SK-N-SH (cell line): ENCODE results near the gene TBK1. TPM values are rescaled to one million over a fixed set of nuclear protein-coding genes. Genes with fewer than 3 reads are reported as not detected.

Experiments
- CTCF ChIA-PET: fragments of 300-600, 350-600 bp; formaldehyde crosslinking; extraction: SDS; loops from one replicate; lab custom pipeline; 2021; lab: Yijun Ruan, JAX
- POLR2A ChIA-PET: fragments of 350-600 bp; sonication (Branson Sonifier 250); formaldehyde crosslinking; extraction: SDS; loops from one replicate; lab custom pipeline; 2020; ENCODE audit warnings: antibody characterized with exemption, inconsistent platforms; lab: Yijun Ruan, JAX
- DNase-seq: peaks from one replicate; pipeline ENCODE4 v3.0.0; 2012
- H2AFZ ChIP-seq: fragments of 200-600 bp; sonication (generic); 2 replicates; pipeline ENCODE4 v1.8.1; 2016; ENCODE audit warnings: antibody characterized with exemption, mild to moderate bottlenecking, low read depth
- H3F3A ChIP-seq: fragments of 200-600 bp; sonication (generic); replicated peaks from 2 replicates; pipeline ENCODE3; 2016; ENCODE audit warnings: antibody characterized with exemption, mild to moderate bottlenecking; ENCODE audit not compliant: insufficient read depth
- H3K27ac ChIP-seq, 2 experiments: fragments of 200-500 bp in 1 of 2; fragments of 200-600 bp in 1 of 2; sonication (Bioruptor generic) in 1 of 2; sonication (generic), shearing (Covaris generic) in 1 of 2; 2 replicates each; pipeline versions ENCODE4 v1.5.1 to v1.6.1; 2014 to 2016; ENCODE audit warnings: low read depth in 2 of 2, inconsistent platforms in 1 of 2, low read length in 1 of 2, mild to moderate bottlenecking in 1 of 2, mixed read lengths in 1 of 2
- H3K27me3 ChIP-seq: fragments of 200-600 bp; sonication (generic), shearing (Covaris generic); 2 replicates; pipeline ENCODE4 v1.6.1; 2016; ENCODE audit warnings: mixed run types; ENCODE audit not compliant: insufficient read depth
- H3K36me3 ChIP-seq, 2 experiments: fragments of 200-500 bp in 1 of 2; fragments of 200-600 bp in 1 of 2; sonication (Bioruptor generic) in 1 of 2; sonication (generic) in 1 of 2; replicated peaks in 1 of 2; 2 replicates each; pipeline versions ENCODE3 to v1.5.1; 2014 to 2016; ENCODE audit warnings: low read length in 1 of 2, mild to moderate bottlenecking in 1 of 2; ENCODE audit not compliant: insufficient read depth in 2 of 2, control insufficient read depth in 1 of 2
- H3K4me1 ChIP-seq, 2 experiments: fragments of 200-500 bp in 1 of 2; fragments of 200-600 bp in 1 of 2; sonication (Bioruptor generic) in 1 of 2; sonication (generic), shearing (Covaris generic) in 1 of 2; 2 replicates each; pipeline versions ENCODE4 v1.5.1 to v1.6.1; 2014 to 2016; ENCODE audit warnings: low read depth in 1 of 2, low read length in 1 of 2, mixed run types in 1 of 2; ENCODE audit not compliant: insufficient read depth in 2 of 2, control insufficient read depth in 1 of 2
- H3K4me2 ChIP-seq: fragments of 200-600 bp; sonication (generic), shearing (Covaris generic); 2 replicates; pipeline ENCODE4 v1.6.1; 2017; ENCODE audit warnings: mixed run types
- H3K4me3 ChIP-seq, 2 experiments: fragments of 200-500 bp in 1 of 2; fragments of 200-600 bp in 1 of 2; sonication (Bioruptor generic) in 1 of 2; sonication (generic), shearing (Covaris generic) in 1 of 2; 2 replicates each; pipeline versions ENCODE4 v1.5.1 to v1.8.1; 2014 to 2016; ENCODE audit warnings: low read depth in 2 of 2, inconsistent platforms in 1 of 2, low read length in 1 of 2, mild to moderate bottlenecking in 1 of 2, mixed read lengths in 1 of 2, moderate library complexity in 1 of 2
- H3K79me2 ChIP-seq: fragments of 200-600 bp; sonication (generic); 2 replicates; pipeline ENCODE4 v1.8.1; 2017; ENCODE audit warnings: mild to moderate bottlenecking; ENCODE audit not compliant: insufficient read depth
- H3K9ac ChIP-seq: fragments of 200-600 bp; sonication (generic); 2 replicates; pipeline ENCODE4 v1.6.1; 2017; ENCODE audit warnings: mixed run types
- H3K9me2 ChIP-seq: fragments of 200-600 bp; sonication (generic); 2 replicates; pipeline ENCODE4 v1.6.1; 2017; ENCODE audit warnings: mixed run types
- H3K9me3 ChIP-seq: fragments of 200-600 bp; sonication (generic); 2 replicates; pipeline ENCODE4 v1.6.1; 2017; ENCODE audit warnings: mixed run types, mild to moderate bottlenecking, moderate library complexity
- H4K20me1 ChIP-seq: fragments of 200-600 bp; sonication (generic); 2 replicates; pipeline ENCODE4 v1.6.1; 2017; ENCODE audit warnings: mild to moderate bottlenecking, mixed run types; ENCODE audit not compliant: insufficient read depth
- CHD2 ChIP-seq: fragments of 150-350 bp; IDR thresholded peaks from 2 replicates; pipeline ENCODE4 v1.6.1; 2018; ENCODE audit warnings: low read length; ENCODE audit not compliant: partially characterized antibody
- ELF1 ChIP-seq: IDR thresholded peaks from 2 replicates; pipeline ENCODE4 v1.4.0; 2012
- EZH2phosphoT487 ChIP-seq: fragments of 200-600 bp; sonication (generic); IDR thresholded peaks from 2 replicates; pipeline ENCODE4 v1.6.1; 2017; ENCODE audit warnings: low read depth, mixed run types, mild to moderate bottlenecking, antibody characterized with exemption, moderate library complexity, borderline replicate concordance
- FOXJ3 ChIP-seq: sonication (generic); formaldehyde crosslinking; IDR thresholded peaks from 2 replicates; pipeline ENCODE4 v1.5.1; 2020; ENCODE audit warnings: mild to moderate bottlenecking, missing genetic modification reagents
- FOXM1 ChIP-seq: IDR thresholded peaks from 2 replicates; pipeline ENCODE4 v1.4.0; 2012; ENCODE audit warnings: low read depth, mild to moderate bottlenecking
- GABPA ChIP-seq: IDR thresholded peaks from 2 replicates; pipeline ENCODE4 v1.4.0; 2012; ENCODE audit warnings: low read depth, mild to moderate bottlenecking
- GATA2 ChIP-seq: sonication (generic); formaldehyde crosslinking; IDR thresholded peaks from 2 replicates; pipeline ENCODE4 v1.5.0; 2020; ENCODE audit warnings: mild to moderate bottlenecking, missing genetic modification reagents
- IRF3 ChIP-seq: fragments of 150-350 bp; IDR thresholded peaks from 2 replicates; pipeline ENCODE4 v1.6.1; 2016; ENCODE audit warnings: mild to moderate bottlenecking, low read depth, low read length
- JUND ChIP-seq: IDR thresholded peaks from 2 replicates; pipeline ENCODE4 v1.4.0; 2012
- MXI1 ChIP-seq: IDR thresholded peaks from 2 replicates; pipeline ENCODE4 v1.6.1; 2012; ENCODE audit warnings: mild to moderate bottlenecking, low read depth, low read length, improper control_type of control experiment
- NFIC ChIP-seq: IDR thresholded peaks from 2 replicates; pipeline ENCODE4 v1.4.0; 2012; ENCODE audit warnings: borderline replicate concordance
- NRF1 ChIP-seq: IDR thresholded peaks from 2 replicates; pipeline ENCODE4 v1.6.1; 2012; ENCODE audit warnings: low read depth, mild to moderate bottlenecking, low read length
- PBX3 ChIP-seq: IDR thresholded peaks from 2 replicates; pipeline ENCODE4; 2012
- POLR2AphosphoS5 ChIP-seq: IDR thresholded peaks from 2 replicates; pipeline ENCODE4 v1.6.1; 2012; ENCODE audit warnings: low read depth, low read length
- REST ChIP-seq: IDR thresholded peaks from 2 replicates; pipeline ENCODE4 v1.6.1; 2012; ENCODE audit warnings: mild to moderate bottlenecking, low read depth, low read length, moderate library complexity
- RFX5 ChIP-seq: IDR thresholded peaks from 2 replicates; pipeline ENCODE4 v1.6.1; 2012; ENCODE audit warnings: mild to moderate bottlenecking, improper control_type of control experiment, low read length
- RXRA ChIP-seq: IDR thresholded peaks from 2 replicates; pipeline ENCODE4 v1.4.0; 2012; ENCODE audit warnings: low read depth, mild to moderate bottlenecking, borderline replicate concordance
- SIN3A ChIP-seq: IDR thresholded peaks from 2 replicates; pipeline ENCODE4 v1.6.1; 2012; ENCODE audit warnings: low read depth, mild to moderate bottlenecking, low read length, moderate library complexity, borderline replicate concordance
- SMC3 ChIP-seq: IDR thresholded peaks from 2 replicates; pipeline ENCODE4 v1.6.1; 2012; ENCODE audit warnings: low read depth, low read length, improper control_type of control experiment
- TAF1 ChIP-seq: IDR thresholded peaks from 2 replicates; pipeline ENCODE4 v1.6.1; 2012; ENCODE audit warnings: low read depth, mild to moderate bottlenecking, low read length, moderate library complexity, borderline replicate concordance
- TEAD4 ChIP-seq: IDR thresholded peaks from 2 replicates; pipeline ENCODE4 v1.4.0; 2012; ENCODE audit warnings: mild to moderate bottlenecking, borderline replicate concordance; ENCODE audit not compliant: insufficient read depth
- USF2 ChIP-seq: fragments of 150-350 bp; IDR thresholded peaks from 2 replicates; pipeline ENCODE4 v1.6.1; 2017; ENCODE audit warnings: antibody characterized with exemption, low read length, low read depth, borderline replicate concordance
- ZBTB33 ChIP-seq: IDR thresholded peaks from 2 replicates; pipeline ENCODE4 v1.4.0; 2012; ENCODE audit warnings: low read depth, borderline replicate concordance
- WGBS: methylation state at CpG from one replicate; pipeline ENCODE4 v1.1.6; 2017; ENCODE audit warnings: low lambda C conversion rate; 5-methylcytosine and 5-hydroxymethylcytosine counted together
- polyA plus RNA-seq, 3 experiments: library from polyadenylated mRNA; depleted of rRNA; stranded (reverse); fragments of >200 nt; gene quantifications; 2 replicates each; pipeline ENCODE4 v1.2.3, GENCODE V29; 2012

TBK1 gene
- polyA plus RNA-seq, 1 of the 3 experiments (the other 2 are of a cell fraction) = 8.2 TPM

- Histone ChIP-seq H3K27ac (peak within 1 kb of the TSS; percentile 95 to 99), H3K4me1 (peaks cover 3 to 14% of the 10 kb centered on the region in 2 experiments; a peak in 2 of 4 replicates), H3K4me2 (peak within 1 kb of the TSS; percentile 89), H3K36me3 (no peaks in the 10 kb centered on the region), H3K27me3 (no peaks in the 10 kb centered on the region), H2AFZ (peak within 1 kb of the TSS; percentile 97), H3K9me3 (no peaks in the 10 kb centered on the region), H4K20me1 (peaks cover 21% of the 10 kb centered on the region), H3K79me2 (peaks cover 40% of the 10 kb centered on the region), H3K4me3 (peak within 1 kb of the TSS; percentile 78 to 96), H3K9me2 (no peaks in the 10 kb centered on the region), H3F3A (peaks cover 15% of the 10 kb centered on the region), H3K9ac (peak within 1 kb of the TSS; percentile 100)
- WGBS = 21% methylated on average over 31 of the region's 60 CpGs
- peak; percentile 95 for DNase-seq
- POLR2A ChIA-PET = interaction anchor here (0.6 kb wide), 1 partner anchor 14 kb away, joined by 3 read pairs; no protein-coding TSS in a partner anchor
- CTCF ChIA-PET = interaction anchor here (1.4 kb wide), 1 partner anchor 11 kb away, joined by 3 read pairs; no protein-coding TSS in a partner anchor
- no peak for TF ChIP-seq GATA2 (CRISPR knock-in tag)
- peak; percentile 44; the same call in 1 of the 2 replicates for TF ChIP-seq RFX5
- no peak for TF ChIP-seq TEAD4
- TF ChIP-seq CHD2 = peak; percentile 79
- TF ChIP-seq USF2 = no peak
- peak; percentile 95 for TF ChIP-seq ELF1
- TF ChIP-seq GABPA = peak; percentile 81
- TF ChIP-seq SIN3A = 0 out of 2 replicates have a peak, but pooled peaks have one; percentile 43
- no peak for TF ChIP-seq FOXJ3 (CRISPR knock-in tag)
- no peak for TF ChIP-seq IRF3
- TF ChIP-seq POLR2AphosphoS5 = peak; percentile 97
- TF ChIP-seq JUND = no peak; the same call in 1 of the 2 replicates
- no peak for TF ChIP-seq SMC3
- no peak for TF ChIP-seq PBX3
- no peak for TF ChIP-seq RXRA
- TF ChIP-seq EZH2phosphoT487 = no peak
- TF ChIP-seq MXI1 = peak; percentile 83
- TF ChIP-seq FOXM1 = no peak
- TF ChIP-seq NFIC = no peak; the same call in 1 of the 2 replicates
- TF ChIP-seq ZBTB33 = no peak
- peak; percentile 56 for TF ChIP-seq NRF1
- no peak for TF ChIP-seq REST
- peak; percentile 84 for TF ChIP-seq TAF1
Observed at GRCh38 chr12:64403707-64404469, 48.0 kb upstream of the TBK1 start, which contains the start of gene XPOT. XPOT (plus strand) TSS chr12:64404392; CDS start chr12:64410036, 5,644 bp downstream.
